HG03520 (cell line): Measurements from ENCODE around the gene FIBIN.
"Not testable (repeated sequence)": the region's sequence is repeated elsewhere in the genome, so short reads cannot be mapped to it uniquely, and the experiment has no call there.

Source experiments
- ATAC-seq: cut with Tn5 transposase; IDR thresholded peaks from one replicate; pipeline ENCODE4 v1.9.1; 2021; ENCODE audit warnings: mild to moderate bottlenecking, moderate library complexity; ENCODE audit not compliant: unreplicated experiment

FIBIN gene

GRCh38 chr11:26993965-26994457 is at the start of gene FIBIN:
FIBIN (plus strand) TSS chr11:26994112; CDS start chr11:26994527, 415 bp downstream.
- no peak for ATAC-seq

GRCh38 chr11:26944866-26945664 is 48.8 kb upstream of the FIBIN start:
- ATAC-seq: no peak

GRCh38 chr11:26946257-26946716 is 47.6 kb upstream of the FIBIN start:
- no peak for ATAC-seq

GRCh38 chr11:26947379-26947844 is 46.5 kb upstream of the FIBIN start:
- no peak for ATAC-seq

- ATAC-seq: no peak
Measured at GRCh38 chr11:26947904-26948639, 45.8 kb upstream of the FIBIN start.

GRCh38 chr11:26948881-26949280 is 45.0 kb upstream of the FIBIN start:
- no peak for ATAC-seq

- no peak for ATAC-seq
Measured at GRCh38 chr11:26949846-26950245, 44.1 kb upstream of the FIBIN start.

- no peak for ATAC-seq
Measured at GRCh38 chr11:26950260-26950719, 43.6 kb upstream of the FIBIN start.

GRCh38 chr11:26951809-26952515 is 42.0 kb upstream of the FIBIN start:
- ATAC-seq: no peak

GRCh38 chr11:26953770-26954392 is 40.0 kb upstream of the FIBIN start:
- ATAC-seq: no peak

GRCh38 chr11:26958005-26958701 is 35.8 kb upstream of the FIBIN start:
- ATAC-seq: no peak

- no peak for ATAC-seq
Measured at GRCh38 chr11:26958702-26959049, 35.2 kb upstream of the FIBIN start.

GRCh38 chr11:26960281-26960680 is 33.6 kb upstream of the FIBIN start:
- no peak for ATAC-seq

- no peak for ATAC-seq
Measured at GRCh38 chr11:26963764-26964163, 30.1 kb upstream of the FIBIN start.

- ATAC-seq: no peak
Measured at GRCh38 chr11:26964339-26964738, 29.6 kb upstream of the FIBIN start.

GRCh38 chr11:26964847-26965485 is 28.9 kb upstream of the FIBIN start:
- ATAC-seq: not testable (repeated sequence)

- no peak for ATAC-seq
Measured at GRCh38 chr11:26971961-26972360, 22.0 kb upstream of the FIBIN start.

- no peak for ATAC-seq
Measured at GRCh38 chr11:26974069-26974783, 19.7 kb upstream of the FIBIN start.

- no peak for ATAC-seq
Measured at GRCh38 chr11:26974996-26975395, 18.9 kb upstream of the FIBIN start.
